AG10803 (cell line): ENCODE results near the gene C1orf52.

ENCODE experiments used
- DNase-seq: peaks from one replicate; pipeline ENCODE4 v3.0.0; 2010; ENCODE audit warnings: low read depth
- H3K4me3 ChIP-seq: 2 replicates; pipeline ENCODE4 v1.5.1; 2011; ENCODE audit warnings: mild to moderate bottlenecking, low read length, control low read depth
- TF ChIP-seq, protein P1 (sequence below): conservative IDR thresholded peaks from 2 replicates; pipeline ENCODE4 v1.5.1; 2011; ENCODE audit warnings: mild to moderate bottlenecking, low read length, control low read depth, inconsistent platforms

C1orf52 gene

DNA sequence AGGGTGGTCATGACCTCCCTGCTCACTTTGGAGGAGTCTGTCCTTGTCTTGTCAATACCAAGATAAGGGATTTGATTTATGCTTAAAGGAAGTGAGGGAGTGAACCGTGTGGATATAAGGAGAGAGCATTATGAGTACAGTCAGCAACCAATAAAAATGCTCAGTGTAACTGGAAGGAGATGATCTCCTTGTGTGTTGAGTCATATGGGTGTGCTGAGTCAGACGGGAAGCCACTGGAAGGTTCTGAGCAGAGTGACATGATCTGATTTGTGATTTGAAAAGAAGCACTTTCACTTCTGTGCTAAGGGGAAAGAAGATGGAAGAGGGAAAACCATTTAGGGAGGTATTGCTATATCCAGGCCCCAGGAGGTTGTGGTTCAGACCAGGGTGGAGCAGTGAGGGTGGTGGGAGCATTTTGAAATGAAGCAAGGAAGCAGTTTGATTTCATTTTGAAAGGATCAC is 19.4 kb upstream of the C1orf52 start:
- peak; percentile 91 for DNase-seq
- TF ChIP-seq, protein P1, sequence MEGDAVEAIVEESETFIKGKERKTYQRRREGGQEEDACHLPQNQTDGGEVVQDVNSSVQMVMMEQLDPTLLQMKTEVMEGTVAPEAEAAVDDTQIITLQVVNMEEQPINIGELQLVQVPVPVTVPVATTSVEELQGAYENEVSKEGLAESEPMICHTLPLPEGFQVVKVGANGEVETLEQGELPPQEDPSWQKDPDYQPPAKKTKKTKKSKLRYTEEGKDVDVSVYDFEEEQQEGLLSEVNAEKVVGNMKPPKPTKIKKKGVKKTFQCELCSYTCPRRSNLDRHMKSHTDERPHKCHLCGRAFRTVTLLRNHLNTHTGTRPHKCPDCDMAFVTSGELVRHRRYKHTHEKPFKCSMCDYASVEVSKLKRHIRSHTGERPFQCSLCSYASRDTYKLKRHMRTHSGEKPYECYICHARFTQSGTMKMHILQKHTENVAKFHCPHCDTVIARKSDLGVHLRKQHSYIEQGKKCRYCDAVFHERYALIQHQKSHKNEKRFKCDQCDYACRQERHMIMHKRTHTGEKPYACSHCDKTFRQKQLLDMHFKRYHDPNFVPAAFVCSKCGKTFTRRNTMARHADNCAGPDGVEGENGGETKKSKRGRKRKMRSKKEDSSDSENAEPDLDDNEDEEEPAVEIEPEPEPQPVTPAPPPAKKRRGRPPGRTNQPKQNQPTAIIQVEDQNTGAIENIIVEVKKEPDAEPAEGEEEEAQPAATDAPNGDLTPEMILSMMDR = no peak
- H3K4me3 ChIP-seq = peak overlapping the region; percentile 44

DNA sequence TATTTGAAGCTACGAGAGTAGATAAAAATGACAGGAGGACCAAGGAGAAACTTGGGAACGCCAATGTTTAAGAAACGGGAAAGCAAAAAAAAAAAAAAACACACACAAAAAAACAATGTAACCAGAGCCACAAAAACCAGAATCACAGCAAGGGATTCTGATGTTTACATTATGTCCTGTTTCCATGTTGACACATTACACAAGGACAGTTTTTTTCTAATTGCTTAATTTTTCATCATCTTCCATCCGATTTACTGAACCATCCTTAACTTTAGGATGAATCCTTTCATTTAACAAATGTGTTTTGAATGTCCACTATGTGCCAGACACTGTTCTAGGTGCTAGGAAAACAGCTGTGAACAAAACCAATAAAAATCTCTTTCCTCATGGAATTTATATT is 18.3 kb upstream of the C1orf52 start:
- TF ChIP-seq, protein P1 = no peak
- no peak overlapping the region for H3K4me3 ChIP-seq
- DNase-seq = no peak

DNA sequence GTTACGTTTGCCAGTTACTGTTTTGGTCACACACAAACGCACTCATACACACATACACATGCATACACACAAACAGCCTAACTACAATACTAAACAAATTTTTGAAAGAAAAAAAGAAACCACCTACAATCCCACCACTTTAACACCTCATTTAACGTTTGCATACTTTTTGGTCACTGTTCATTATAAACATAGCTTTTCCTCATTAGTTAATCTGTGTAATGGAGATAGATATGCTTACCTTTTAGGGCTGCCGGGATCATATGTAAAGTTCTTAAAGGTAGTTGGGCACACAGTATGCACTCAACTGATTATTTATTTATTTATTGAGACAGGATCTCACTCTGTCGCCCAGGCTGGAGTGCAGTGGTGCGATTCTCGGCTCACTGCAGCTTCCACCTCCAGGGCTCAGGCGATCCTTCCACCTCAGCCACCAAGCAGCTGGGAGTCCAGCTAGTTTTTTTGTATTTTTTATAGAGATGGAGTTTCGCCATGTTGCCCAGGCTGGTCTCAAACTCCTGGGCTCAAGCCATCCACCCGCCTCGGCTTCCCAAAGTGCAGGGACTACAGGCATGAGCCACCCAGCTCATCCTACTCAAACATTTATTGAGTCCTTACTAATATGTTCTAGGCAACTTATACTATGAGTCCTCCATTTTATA is 17.6 kb upstream of the C1orf52 start:
- no peak for DNase-seq
- peak overlapping the region; percentile 70 for H3K4me3 ChIP-seq
- TF ChIP-seq, protein P1 = no peak

DNA sequence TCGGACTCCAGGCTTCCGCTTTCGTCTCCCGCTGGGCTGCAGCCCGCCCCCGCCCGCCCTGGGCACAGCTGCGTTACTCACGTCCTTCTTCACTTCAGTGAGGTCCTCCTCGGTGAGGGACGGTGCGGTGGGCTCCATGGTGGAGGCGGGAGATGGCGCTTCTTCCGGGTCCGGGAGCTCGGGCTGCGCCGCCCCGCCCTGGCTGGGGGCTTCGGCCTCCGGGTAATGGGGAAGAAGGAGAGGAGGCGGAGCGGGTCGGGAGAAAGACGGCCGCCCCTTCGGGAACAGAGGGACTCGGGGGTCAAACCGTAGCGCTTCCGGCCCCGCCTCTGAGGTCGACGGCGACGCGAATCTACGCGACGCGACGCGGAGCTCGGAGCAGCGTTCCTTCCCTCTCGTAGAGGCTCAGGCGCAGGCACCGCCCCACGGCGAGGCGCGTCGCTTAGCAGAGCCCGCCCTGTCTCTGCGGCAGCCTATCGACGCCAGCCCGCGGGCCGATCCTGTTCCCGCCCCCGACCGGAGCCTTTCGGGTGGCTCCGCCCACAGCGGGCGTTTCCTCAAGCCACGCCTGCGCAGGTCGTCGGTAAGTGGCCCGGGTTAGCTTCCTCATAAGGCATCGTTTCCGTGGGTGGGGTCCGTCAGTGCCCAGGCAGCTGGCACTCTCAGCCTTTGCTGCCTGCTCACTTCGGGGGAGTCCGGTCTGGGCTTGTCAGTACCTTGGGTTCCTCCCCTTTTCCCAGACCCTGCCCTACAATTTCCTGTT is 16.9 kb upstream of the C1orf52 start, which contains the start of gene BCL10:
Gene BCL10, minus strand, starts transcription at position 418 of the 763 bp plus-strand sequence. Its CDS starts 280 bp downstream, at position 138.
- peak within 1 kb of the TSS; percentile 98 for H3K4me3 ChIP-seq
- TF ChIP-seq, protein P1 = no peak
- DNase-seq = peak; percentile 97

DNA sequence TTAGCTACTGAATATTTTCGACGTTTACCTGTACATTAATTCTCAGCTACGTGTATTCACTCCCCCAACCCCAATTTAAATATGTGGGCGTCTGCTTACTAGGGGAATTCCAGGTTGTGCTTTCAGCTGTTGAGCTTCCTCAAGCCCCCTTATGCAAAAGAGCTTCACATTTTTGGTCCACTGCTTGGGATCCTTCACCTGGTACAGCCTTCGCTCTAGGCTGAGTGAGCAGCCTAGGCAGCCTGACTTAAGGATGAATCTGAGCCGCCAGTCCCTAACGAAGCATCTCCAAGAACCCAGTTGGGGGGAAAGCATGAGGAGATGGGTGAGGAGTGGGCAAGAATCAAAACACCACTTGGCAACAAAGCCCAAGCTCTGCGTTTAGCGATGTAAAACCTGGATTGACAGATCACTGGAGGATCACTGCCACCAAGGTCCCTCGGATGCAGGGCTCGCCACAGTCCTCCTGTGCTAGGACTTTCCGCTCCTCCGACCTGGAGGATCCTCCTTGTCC is 16.3 kb upstream of the C1orf52 start:
- TF ChIP-seq, protein P1 = no peak
- DNase-seq = no peak
- H3K4me3 ChIP-seq = peak overlapping the region; percentile 98

DNA sequence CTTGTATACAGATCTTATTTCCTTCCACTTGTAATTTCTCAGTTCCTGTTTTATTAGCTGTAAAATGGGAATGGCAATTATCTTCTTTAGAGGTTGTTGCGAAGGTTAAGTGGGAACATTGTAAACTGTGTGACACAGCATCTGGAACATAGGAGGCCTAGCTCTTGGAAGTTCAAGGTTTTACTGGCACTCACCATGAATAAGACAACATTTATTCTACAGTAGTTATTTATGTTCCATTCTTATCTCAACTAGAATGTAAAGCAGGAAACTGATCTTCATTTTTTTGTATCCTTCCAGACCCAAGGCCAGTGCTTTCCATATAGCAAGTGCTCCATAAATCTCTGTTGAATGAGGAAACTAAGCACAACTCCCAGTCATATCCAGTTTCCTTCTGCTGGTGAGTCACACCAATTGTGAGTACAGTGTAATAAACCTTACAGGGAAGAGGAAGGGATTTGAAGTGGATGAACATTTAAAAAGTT is 15.5 kb upstream of the C1orf52 start:
- DNase-seq = peak; percentile 69
- TF ChIP-seq, protein P1 = no peak
- H3K4me3 ChIP-seq = peak overlapping the region; percentile 98

DNA sequence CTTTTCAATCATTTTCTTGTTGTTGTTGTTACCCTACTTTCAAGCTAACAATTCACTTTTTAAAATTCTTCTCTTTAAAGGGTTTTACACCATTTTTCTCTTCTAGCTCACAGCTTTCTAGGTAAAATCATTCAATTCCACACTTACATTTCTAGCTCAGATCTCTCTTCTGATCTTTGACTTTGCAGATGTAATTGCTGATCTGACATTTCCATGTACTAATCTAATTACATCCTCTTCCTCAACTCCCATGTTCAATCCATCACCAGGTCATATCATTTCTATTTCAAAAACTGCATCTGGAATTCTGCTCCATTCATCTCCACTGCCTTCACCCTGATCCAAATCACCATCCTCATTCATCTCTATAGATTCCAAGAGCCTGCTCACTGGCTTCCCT is 13.9 kb upstream of the C1orf52 start:
- H3K4me3 ChIP-seq = no peak overlapping the region
- no peak for DNase-seq
- TF ChIP-seq, protein P1 = no peak
